A549 (cell line): ENCODE data around the gene NDUFS8.

Source experiments
- BHLHE40 ChIP-seq: IDR thresholded peaks from 2 replicates; pipeline ENCODE4 v1.6.1; 2012; ENCODE audit warnings: low read depth, low read length, inconsistent platforms
- CHD2 ChIP-seq: fragments of 150-350 bp; IDR thresholded peaks from 2 replicates; pipeline ENCODE4 v1.6.1; 2014; ENCODE audit warnings: low read length; ENCODE audit not compliant: partially characterized antibody
- CTCF ChIP-seq: fragments of >200 bp; sonication (Bioruptor Twin); formaldehyde crosslinking; IDR thresholded peaks from 3 replicates; pipeline ENCODE4 v1.5.1; 2016
- MAX ChIP-seq: IDR thresholded peaks from 2 replicates; pipeline ENCODE4 v1.6.1; 2012
- POLR2A ChIP-seq: IDR thresholded peaks from 2 replicates; pipeline ENCODE4 v1.6.1; 2012; ENCODE audit warnings: mild to moderate bottlenecking, low read length
- RAD21 ChIP-seq, 2 experiments: fragments of >200 bp in 1 of 2; sonication (Bioruptor Twin) in 1 of 2; formaldehyde crosslinking in 1 of 2; IDR thresholded peaks in 1 of 2; conservative IDR thresholded peaks in 1 of 2; 2 replicates in 1 of 2; 3 replicates in 1 of 2; pipeline ENCODE4 v1.6.1; 2012 to 2018; ENCODE audit warnings: inconsistent platforms in 1 of 2
- RNF2 ChIP-seq: fragments of 200-600 bp; sonication (generic); IDR thresholded peaks from 2 replicates; pipeline ENCODE4 v1.6.1; 2016; ENCODE audit warnings: low read depth, mild to moderate bottlenecking, antibody characterized with exemption, moderate library complexity, borderline replicate concordance
- SMC3 ChIP-seq: fragments of >200 bp; sonication (Bioruptor Twin); formaldehyde crosslinking; IDR thresholded peaks from 3 replicates; pipeline ENCODE4 v1.6.1; 2018; ENCODE audit warnings: inconsistent platforms
- TF ChIP-seq, protein P1 (sequence below): fragments of 200-600 bp; sonication (generic); IDR thresholded peaks from 2 replicates; pipeline ENCODE4 v1.6.1; 2016; ENCODE audit warnings: antibody characterized with exemption, mild to moderate bottlenecking, moderate library complexity
- TF ChIP-seq, protein P2 (sequence below): fragments of >200 bp; sonication (Bioruptor Twin); formaldehyde crosslinking; IDR thresholded peaks from 3 replicates; pipeline ENCODE4 v1.6.1; 2016

GRCh38 chr11:68051191-68052136 lies 21.0 kb downstream of the NDUFS8 start:
- TF ChIP-seq, protein P1, sequence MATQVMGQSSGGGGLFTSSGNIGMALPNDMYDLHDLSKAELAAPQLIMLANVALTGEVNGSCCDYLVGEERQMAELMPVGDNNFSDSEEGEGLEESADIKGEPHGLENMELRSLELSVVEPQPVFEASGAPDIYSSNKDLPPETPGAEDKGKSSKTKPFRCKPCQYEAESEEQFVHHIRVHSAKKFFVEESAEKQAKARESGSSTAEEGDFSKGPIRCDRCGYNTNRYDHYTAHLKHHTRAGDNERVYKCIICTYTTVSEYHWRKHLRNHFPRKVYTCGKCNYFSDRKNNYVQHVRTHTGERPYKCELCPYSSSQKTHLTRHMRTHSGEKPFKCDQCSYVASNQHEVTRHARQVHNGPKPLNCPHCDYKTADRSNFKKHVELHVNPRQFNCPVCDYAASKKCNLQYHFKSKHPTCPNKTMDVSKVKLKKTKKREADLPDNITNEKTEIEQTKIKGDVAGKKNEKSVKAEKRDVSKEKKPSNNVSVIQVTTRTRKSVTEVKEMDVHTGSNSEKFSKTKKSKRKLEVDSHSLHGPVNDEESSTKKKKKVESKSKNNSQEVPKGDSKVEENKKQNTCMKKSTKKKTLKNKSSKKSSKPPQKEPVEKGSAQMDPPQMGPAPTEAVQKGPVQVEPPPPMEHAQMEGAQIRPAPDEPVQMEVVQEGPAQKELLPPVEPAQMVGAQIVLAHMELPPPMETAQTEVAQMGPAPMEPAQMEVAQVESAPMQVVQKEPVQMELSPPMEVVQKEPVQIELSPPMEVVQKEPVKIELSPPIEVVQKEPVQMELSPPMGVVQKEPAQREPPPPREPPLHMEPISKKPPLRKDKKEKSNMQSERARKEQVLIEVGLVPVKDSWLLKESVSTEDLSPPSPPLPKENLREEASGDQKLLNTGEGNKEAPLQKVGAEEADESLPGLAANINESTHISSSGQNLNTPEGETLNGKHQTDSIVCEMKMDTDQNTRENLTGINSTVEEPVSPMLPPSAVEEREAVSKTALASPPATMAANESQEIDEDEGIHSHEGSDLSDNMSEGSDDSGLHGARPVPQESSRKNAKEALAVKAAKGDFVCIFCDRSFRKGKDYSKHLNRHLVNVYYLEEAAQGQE = no peak
- no peak for TF ChIP-seq MAX
- TF ChIP-seq BHLHE40 = no peak
- no peak for TF ChIP-seq CTCF
- TF ChIP-seq RAD21 (conservative IDR thresholded peaks at IDR 0.05 in 1 of 2, IDR thresholded peaks at IDR 0.05 in 1 of 2) = no peak
- no peak for TF ChIP-seq CHD2
- no peak for TF ChIP-seq RNF2
- TF ChIP-seq, protein P2, sequence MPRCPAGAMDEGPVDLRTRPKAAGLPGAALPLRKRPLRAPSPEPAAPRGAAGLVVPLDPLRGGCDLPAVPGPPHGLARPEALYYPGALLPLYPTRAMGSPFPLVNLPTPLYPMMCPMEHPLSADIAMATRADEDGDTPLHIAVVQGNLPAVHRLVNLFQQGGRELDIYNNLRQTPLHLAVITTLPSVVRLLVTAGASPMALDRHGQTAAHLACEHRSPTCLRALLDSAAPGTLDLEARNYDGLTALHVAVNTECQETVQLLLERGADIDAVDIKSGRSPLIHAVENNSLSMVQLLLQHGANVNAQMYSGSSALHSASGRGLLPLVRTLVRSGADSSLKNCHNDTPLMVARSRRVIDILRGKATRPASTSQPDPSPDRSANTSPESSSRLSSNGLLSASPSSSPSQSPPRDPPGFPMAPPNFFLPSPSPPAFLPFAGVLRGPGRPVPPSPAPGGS = no peak
- no peak for TF ChIP-seq POLR2A
- TF ChIP-seq SMC3 = no peak
